ENCODE data around the gene ADAMTS5.

ADAMTS5 gene

DNA sequence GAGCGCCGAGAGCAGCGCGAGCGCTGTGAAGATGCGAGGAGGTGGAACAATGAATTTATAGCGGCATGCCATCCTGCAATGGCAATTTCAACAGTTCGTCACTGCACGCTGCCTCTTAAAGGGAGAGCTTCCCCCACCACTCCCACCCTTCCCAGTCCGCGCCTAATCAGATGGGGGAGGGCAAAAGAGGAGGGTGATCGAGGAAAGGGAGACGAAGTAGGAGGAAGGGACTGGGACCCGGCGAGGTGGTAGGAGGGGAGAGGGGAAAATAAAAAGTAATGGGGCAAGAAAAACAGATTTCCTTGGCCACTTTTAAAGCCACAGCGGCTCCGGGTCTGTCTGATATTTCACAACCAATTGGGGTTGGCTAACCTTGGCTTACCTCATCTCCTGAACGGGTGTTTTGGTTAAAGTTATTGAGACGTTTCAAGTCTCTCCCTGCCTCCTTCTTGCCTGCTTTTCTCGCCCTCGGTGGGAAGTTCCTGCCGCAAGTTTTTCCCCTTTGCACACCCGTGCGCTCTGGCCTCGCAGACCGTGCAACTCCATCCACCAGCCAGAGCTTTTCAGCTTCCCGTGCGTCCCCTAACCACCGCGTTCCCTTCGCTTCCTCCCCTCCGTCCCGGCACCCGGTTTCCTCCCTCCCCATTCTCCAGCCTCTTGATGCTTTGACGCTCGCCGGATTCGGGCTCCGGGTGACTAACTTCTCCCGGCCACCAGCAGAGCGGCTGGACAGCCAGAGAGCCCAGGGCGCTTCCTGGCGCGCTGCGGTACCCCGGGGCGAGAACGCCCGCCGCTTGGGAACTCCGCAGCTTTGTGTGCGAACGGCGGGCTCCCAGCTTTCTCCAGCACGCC, at the start of gene ADAMTS5:
Gene ADAMTS5 (minus strand): TSS at position 27 of the 852 bp plus-strand sequence. CDS start 697 bp downstream, outside the sequence.
- peak; percentile 62 for DNase-seq

- peak; percentile 18 for DNase-seq
These were observed 34.6 kb upstream of the ADAMTS5 start for GRCh38 chr21:27001526-27001925.

GRCh38 chr21:26983576-26983975, 16.7 kb upstream of the ADAMTS5 start:
- no peak for DNase-seq

GRCh38 chr21:26982767-26983166, 15.9 kb upstream of the ADAMTS5 start:
- no peak for DNase-seq

- DNase-seq: peak; percentile 59
These were observed 10.9 kb upstream of the ADAMTS5 start for GRCh38 chr21:26977746-26978145.

GRCh38 chr21:26973226-26973625, 6.3 kb upstream of the ADAMTS5 start:
- no peak for DNase-seq

DNA sequence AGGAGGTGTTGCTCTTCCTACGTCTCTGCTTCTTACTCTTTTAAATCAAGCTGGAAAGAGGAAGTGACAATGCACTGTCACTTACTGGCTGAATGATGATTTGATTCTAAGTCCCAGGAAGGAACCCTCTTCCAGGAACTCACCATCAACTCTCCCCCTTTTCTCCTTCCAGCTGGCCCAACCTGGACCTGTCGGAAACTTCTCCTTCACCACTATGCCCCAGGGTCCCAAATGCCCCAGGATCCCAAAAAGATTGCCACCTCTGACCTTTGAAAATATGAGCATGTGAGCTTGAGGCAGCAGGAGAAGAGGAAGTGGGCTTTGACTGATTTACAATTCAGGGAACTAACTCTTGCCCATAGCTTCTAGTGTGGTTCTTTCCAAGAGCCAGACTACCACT, 5.3 kb upstream of the ADAMTS5 start:
- no peak for DNase-seq

DNA sequence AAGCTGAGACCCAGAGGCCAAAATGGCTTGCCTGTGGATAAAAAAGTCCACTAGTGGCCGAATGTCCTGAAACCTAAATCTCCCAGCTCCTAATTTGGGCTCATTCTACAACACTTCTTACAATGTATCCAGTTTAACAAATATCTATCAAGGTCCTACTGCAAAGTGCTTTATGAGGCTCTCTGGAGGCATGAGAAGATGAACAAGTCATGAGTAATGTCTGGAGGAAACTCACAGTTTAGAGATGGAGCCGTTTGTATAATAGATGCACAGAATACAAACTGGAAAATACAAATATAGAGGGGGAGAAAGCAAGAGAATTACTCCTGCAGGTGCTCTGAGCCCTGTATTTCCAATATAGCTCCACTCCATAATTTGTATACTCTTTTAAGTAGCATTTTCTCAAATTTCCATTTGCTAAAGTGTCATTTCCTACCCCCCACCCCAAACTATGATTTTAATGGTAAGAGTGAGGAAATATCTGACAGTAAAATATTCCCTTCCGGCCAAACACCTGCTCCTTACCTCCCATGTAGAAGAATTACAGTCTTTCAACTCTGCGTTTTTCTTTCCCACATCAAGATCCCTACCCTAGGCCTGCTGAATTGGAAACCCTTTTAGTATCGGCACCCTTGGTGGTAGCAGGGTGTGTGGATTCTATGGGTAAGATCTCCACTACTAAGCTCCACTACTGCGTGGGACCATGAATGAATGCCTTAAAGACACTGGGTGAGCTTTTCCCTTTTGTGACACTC, 3.3 kb upstream of the ADAMTS5 start:
- no peak for DNase-seq

DNA sequence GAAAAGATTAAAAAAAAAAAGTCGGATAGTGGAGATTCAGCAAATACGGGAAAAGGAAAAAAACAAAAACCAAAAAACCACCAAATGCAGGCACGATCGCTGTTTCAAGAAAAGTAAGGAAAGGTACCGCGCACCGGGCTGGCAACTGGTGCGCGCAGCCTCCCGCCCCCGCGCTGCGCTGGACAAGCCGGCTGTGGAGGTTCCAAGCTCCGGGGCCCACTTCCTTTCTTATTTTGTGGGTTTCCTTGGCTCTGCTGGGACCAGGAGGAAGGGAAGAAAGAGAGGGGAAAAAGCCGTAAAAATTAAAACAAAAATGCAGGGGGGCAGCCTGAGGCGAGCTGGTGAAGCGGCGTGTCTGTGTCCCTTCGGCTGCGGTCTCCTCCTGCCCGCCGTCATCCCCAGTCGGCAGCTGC, 233 bp downstream of the ADAMTS5 start:
- no peak for DNase-seq

DNA sequence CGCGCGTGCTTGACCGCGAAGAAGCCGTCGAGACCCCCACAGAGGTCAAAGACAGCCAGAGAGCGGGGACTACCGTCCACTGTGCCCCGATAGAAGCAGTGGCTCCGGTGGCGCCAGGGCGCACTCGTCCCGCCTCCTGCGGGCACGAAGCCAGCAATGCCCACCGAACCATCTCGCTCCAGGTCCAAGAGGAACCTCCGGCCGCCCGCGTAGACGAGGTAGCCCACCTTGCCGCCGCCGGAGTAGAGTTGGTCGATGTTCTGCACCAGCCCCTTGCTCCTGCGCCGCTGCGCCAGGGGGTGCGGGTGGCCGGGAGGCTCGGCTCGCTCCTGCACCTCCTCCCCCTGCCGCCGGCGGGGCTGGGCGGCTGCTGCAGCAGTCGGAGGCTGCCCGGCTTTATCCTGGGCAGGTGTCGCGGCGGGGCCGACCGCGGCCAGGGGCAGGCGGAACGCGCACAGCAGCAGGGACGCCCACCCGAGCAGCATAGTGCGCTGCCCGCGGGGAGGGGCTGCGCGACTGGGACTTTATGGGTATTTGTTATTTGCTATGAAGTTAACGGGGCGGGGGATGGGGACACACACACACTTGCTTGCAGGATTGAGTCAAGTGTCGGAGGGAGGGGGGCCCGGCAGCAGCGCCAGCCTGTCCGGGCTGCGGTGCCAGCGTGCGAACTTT, 844 bp downstream of the ADAMTS5 start:
- DNase-seq: no peak

GRCh38 chr21:26965040-26965906, 1.6 kb downstream of the ADAMTS5 start:
- peak; percentile 34 for DNase-seq

DNA sequence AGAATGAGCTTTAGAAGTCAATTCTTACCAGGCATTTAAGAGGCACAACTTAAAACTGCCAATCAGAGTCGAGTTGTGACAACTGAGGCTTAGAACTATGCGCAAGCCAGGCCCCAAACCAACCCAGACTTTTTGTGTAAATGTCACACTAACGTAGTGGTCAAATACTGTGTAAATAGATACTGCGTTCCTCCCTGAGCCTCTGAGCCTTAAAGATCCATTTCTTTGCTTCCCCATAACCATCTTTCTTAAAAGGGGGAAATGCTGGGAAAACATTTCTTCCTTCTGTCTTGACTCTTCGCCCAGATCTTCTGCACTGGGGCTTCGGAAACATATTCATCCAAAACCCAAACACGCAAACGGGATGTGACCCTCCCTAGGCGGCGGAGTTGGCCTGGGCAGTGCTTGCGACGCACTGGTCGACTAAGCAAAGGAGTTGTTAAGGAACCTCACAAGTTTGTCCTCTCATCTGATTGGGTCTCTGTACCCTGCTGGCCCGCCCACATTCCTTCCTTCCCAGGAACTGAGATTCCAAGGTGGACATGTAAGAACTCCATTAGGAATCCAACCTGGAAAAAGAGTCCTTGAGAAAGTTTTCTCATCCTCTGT, 2.6 kb downstream of the ADAMTS5 start:
- peak; percentile 67 for DNase-seq

GRCh38 chr21:26962621-26963181, 4.2 kb downstream of the ADAMTS5 start:
- DNase-seq: peak; percentile 53

DNA sequence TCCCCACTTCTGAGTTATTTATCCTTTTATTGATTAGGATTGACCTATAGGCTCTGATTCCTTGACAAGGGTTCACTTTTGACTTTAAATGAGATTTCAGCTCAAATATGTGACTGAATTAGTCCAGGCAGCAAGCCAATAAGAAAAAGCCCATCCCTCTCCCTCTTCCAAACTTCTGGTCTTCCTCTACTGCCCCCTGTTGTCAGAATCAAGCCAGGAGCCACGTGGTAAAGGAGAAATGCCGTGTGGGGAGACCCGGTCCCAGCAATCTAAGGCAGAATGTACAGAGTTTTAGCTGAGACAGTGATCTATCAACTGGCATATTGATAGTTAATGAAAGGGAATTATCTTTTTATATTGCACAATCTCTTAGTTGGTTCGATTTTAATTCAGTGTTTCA, 5.2 kb downstream of the ADAMTS5 start:
- DNase-seq: no peak

DNA sequence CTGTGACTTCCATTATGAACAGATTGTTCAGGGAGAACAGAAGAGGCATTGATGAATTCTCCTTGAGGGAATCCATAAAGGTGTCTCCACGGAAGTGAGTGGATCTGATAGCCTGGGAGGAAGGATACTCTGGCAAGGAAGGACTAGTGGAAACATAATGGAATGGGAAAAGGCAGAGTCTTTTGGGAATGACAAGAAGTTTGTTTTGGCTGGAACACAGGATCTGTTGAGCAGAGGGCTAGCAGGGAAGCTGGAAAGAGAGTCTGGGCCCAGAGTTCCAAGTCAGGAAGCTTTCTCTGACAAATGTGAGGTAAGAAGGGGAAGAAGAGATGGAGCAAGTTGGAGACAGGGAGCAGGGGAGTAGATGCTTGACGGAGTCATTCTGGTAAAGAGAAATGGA, 8.1 kb downstream of the ADAMTS5 start:
- no peak for DNase-seq

DNA sequence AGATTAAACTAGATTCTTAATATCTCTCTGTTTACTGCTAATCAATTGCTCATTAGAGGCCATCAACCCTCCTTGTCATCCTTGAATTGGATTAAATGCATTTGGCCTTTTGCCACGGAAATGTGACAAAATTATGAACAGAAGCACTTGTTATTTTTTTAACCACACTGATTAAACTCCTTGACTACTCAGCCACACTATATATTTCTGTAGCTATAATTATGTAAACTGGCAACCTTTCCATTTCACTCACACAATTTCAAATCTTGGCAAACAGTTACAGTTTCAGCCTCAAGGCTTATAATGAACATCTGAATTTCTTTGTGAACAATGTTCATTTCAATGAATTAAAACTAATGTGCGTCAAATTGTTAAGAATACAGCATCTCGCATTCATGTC, 10.1 kb downstream of the ADAMTS5 start:
- no peak for DNase-seq

DNA sequence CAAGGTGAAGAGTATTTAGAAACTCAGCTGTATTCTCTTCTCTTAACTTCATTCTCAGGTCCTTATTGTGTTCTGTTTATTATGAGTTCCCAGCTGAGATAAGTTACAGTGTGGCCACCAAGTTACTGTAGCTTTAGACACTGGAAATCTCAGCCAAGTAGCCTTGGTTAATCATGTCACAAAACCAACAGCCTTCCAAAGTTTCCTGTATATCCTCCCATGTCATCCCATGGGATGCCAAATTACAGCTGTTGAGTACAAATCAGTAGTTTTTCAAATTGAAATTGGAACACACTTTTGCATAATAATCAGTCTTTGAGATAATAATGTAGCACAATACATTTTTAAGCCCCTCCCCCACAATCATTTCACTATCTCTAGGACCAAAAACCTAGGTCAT, 10.7 kb downstream of the ADAMTS5 start:
- DNase-seq: no peak

- peak; percentile 76 for DNase-seq
These were observed 12.2 kb downstream of the ADAMTS5 start for GRCh38 chr21:26954662-26955121.

DNA sequence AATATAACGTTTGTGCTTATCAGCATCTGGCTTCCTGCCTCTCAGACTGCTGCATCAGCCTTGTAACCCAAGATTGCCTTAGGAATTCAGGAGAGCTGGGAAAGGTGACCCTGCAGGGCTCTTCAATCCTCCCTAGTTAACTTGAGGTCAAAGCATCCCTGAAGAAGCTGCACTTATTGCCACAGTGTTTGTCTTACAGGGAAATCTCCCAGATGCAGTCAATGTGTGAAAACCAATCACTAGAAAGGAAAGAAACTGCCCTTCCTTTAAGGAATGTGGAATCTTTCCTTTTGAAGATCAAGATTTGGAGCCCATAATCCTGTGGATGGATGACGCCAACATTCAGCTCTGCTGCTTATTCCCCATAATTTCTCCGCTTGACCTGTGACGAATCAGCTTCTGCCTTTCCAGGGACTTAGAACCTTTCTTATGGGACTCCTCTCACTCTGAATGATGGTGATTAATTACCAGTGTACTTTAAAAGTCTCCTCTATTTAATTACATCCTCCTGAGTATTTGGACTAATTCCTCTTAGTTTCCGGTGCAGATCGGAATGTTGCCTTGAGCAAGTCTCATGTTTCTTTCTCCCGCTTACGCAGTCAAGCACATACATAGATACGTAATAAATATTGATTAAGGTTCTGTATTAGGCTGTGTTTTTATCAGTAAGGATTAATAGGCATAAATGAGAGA, 14.4 kb downstream of the ADAMTS5 start:
- DNase-seq: no peak

DNA sequence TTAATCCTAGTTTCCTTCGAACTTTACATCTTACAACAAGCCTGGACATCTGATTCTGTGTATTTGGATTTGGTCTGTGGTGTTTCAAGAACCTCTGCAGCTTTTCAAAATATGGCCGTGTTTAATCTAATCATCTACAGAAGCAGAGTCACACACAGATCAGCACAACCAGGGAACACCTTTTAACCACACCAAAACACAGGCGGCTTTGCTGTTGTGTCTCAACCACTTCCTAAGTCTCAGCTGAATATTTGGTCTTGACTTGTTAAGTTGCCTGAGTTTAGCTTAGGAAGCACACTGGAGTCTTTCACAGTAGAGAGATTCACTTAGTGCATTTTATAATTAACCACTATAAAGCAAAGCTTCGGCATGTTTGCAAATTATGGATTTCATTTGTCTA, 17.1 kb downstream of the ADAMTS5 start:
- DNase-seq: no peak

DNA sequence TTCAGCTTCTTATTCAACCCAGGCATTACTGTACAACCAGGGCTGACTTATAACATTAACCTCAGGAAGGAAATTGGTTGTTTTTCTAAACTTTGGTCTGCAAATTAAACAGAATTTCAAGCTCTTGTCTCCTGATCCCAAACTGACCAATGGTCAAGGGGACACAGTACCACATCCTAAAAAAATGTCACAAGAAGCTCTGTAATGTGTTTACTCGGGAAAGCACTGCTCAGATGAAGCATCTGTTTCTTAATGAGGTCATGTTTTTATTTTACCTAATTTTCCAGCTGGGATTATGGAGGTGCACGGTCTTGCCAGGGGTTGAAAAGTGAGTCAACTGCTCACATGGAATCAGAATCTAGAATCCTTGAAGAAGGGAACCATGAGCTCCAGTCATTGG, 18.7 kb downstream of the ADAMTS5 start:
- DNase-seq: no peak
